ENCODE measurements around the gene B9D1.

The B9D1 gene

DNA sequence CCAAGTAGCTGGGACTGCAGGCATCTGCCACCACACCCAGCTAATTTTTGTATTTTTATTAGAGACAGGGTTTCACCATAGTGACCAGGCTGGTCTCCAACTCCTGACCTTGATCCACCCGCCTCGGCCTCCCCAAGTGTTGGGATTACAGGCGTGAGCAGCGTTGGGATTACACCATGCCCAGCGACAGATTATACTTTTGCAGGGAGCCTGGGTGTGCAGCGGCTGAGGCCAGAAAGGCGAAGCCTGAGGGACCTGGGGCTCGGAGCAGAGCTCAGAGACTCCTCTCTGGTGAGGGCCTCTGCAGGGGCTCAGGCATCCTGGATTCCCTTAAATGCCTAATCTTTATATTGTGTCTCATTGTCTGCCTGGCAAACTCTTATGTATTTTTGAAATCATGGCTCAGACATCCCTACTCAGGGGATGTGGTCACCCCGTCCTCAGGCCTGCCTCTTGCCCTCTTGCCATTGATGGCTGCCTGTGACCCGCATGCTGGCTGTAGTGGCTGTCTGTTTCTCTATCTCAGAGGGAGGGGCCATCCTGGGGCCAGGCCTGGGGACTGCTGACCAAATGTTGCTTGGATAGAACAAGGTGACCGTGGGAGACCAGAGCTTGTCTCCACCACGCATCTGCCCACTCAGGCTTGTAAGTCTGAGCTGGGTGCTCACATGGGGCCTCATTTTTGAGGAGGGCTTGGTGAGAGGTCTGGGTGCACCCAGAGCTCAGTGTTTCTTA, 42.6 kb downstream of the B9D1 start:
- DNase-seq (ENCODE audit: low read depth), result no peak

DNA sequence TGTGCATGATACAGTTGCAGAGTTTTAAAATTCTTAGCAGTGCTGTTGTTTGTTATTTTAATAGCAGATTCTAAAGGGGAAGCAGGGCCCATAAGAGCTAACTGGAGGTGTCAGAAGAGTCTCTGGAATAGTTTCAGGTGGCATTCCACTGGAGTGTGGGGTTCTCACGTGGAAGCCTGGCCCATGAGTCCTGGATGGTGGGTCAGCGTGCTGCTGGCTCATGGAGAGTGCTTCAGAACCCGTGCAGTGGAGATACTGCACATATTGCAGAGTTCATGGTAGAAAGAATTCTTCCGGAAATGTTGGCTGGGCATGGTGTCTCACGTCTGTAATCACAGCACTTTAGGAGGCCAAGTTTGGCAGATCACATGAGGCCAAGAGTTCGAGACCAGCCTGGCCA, 43.9 kb downstream of the B9D1 start:
- no peak for DNase-seq (ENCODE audit: low read depth)

DNA sequence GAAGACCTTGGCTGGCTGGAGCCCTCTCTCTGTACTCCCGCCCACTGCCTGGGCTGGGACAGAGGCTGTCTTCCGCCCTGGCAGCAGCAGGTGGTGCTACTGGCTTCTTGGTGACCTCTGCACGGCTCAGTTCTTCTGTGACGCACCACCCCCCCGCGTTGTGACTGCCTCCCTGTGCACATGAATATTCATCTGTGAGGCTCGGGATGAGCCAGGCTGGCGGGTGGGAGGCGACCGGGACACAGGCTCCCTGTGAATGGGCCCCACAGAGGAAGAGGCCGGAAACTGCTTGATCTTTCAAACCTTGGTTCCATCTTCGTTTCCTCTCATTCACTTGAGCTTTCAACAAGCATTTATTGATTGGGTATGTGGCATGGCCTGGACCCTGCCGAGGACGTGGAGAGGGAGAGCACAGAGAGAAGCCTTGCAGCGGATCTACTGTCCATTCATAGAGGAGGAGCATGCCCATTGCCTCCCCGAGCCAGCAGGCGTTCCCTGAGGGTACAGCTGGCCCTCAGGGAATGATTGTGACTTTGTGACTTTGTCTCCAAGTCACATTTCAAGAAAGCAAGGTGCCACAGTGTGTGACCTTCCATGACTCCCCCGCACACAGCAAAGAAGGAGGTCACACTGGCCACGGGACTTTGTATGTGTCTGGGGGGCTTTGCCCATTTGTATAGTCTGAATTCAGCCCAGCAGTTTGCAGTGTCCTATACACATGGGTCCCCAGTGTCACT, 45.0 kb downstream of the B9D1 start:
- DNase-seq (ENCODE audit: low read depth), result no peak

DNA sequence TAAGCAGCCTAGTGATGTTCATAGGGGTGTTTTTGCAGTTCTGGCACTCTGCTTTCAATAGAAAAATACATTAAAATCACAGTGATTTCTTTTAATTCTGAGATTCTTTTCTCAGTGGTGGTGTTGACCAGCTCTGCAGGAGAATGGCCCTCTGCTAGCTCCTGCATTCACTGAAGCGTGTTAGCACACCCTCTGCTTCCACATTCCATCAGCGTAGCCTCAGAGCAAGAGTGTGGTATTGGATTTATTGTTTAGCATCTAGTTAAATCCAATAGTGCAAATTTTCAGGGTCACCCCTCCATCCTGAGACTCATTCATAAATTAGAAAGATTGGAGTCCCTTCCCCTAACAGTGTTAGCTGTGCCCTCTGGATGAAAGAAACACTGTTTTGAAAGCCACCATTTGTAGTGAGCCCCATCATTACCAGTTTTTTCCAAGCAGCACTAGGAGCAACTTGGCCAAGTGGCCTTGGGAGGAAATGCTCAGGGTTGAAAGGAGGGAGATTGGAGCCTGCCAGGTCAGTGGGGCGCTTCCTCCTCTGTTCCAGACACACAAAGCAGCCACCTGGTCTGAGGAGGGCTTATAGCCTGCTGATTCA, 45.7 kb downstream of the B9D1 start:
- no peak for DNase-seq (ENCODE audit: low read depth)

DNA sequence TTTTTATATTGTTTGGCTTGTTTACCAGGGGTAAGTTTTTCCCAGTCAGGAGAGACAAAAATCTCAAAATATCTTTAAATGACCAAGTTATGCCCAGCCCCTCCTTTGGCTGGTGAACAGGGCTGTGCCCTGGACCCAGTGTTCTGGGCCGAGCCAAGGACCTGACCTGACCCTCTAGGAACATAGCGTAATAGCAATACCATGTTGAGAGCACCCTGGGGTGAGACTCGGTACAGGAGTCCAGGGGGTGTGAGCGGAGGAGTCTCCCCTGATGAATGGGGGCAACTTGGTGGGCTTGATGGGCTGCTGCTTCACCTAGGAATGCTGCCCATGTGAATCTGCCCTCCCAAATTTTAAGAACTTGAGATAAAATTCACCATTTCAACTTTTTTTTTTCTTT, 47.4 kb downstream of the B9D1 start:
- no peak for DNase-seq (ENCODE audit: low read depth)

DNA sequence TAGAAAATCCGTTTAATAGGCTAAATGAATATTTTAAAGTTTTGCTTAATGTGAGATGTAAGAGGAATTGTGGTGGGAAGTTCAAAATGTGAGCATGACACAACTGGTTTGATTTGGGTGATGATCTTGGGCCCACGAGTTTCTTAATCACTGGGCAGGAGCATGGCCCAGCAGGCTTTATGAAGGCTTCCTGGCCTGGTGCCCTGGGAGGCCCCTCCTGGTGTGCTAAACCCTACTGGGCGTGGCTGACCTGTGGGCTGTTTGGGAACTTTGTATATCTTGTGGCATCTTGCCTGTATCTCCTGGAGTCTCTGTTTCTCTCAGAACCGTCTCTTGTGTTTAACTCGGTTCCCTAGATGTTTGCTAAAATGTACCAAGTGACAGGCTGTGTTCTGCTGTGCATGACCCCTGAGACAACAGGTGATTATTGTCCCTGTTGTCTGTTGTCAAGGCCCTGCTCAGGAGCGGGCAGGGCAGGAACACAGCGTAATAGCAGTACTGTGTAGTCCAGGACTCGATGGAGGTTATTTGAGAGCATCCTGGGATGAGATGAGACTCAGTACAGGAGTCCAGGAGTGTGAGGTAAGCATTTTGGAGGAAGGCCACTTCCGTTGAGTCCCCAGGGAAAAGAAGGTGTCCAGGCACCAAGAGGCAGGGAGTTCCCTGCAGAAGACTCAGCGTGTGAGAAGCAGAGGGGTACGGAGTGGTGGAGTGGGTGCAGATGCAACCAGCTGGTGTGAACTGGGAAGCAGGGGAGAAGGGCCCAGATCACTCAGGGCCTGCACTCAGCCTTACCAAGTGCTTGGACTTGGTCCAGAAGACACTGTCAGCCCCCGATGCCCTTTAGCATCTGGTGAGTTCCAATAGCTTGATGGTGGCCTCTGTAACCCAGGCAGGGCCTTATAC, 48.5 kb downstream of the B9D1 start:
- DNase-seq (ENCODE audit: low read depth), result no peak

DNA sequence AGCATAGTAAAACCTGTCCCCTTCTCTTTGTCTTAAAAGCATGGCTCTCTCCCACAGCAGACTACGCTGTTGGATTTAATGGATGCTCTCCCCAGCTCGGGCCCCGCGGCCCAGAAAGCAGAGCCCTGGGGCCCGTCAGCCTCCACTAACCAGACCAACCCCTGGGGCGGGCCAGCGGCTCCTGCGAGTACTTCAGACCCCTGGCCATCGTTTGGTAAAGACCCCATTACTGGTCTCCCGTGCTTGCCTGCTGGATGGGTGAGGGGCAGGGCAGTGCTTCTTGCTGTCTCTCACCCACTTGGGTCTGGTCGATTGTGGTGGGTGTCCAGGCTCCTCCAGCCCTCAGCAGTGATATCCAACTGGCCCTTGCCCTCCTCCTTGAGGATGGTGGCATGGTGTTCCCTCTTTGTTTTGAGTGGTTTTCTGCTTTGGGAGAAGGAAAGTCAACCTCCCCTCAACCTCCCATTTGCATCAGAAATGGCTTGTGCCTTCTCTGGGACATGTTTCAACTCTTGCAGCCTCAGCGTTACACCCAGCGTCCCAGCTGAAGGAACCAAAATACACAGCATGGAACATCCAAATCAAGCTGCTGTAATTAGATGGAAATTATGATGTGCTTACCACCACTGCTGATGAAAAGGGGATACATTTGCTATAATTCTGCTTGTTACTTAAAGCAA, 49.3 kb downstream of the B9D1 start:
- DNase-seq (ENCODE audit: low read depth), result no peak

DNA sequence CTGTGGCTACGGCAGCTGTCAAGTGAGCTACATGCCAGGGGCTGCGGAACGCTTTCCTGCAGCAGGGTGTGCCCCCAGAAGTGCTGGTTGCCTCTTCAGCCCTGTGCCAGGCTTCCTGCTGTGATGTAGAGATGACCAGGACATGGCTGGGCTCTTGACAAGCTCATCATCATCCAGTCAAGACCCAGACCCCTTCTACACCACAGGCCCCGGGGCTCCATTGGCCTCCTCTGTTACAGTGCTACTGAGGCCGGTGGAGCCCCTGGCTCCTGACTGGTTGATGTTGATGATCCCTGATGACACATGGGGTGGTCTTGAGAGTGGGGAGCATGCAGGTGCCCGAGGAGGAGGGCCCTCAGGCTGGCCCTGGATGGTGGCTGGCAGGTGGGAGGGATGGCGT, 50.1 kb downstream of the B9D1 start:
- no peak for DNase-seq (ENCODE audit: low read depth)

DNA sequence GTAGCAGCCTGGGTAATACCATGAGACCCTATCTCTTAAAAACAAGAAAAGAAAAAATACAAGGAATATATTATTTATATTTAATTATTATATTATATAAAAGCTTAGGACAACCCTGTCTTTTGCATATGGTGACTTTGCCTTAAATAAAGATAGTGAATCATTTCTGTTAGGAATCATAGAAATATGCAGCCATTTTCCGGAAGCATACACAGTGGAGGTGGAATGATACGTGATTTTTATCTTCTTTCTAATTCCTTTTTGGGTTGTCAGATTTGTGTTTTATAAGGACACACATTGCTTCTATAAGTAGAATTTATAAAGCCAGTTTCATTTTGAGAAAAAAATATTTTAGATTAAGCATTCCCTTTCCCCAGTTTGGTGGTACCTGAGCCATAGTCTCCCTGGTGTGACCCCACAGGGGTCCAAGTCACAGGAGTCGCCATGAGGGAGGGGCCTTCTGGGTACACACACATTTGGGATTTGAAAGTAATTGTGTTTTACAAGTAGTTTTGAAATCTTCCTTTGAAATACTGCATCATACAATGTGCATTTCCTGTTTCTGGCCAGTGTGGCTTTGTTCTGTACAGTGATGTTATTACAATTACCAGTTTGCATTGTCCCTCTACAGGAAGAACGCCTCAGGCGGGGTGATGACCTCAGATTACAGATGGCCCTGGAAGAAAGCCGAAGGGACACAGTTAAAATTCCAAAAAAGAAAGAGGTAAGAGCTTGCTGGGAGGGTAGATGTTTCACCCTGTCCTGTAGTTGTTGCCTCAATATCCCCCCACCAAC, 50.9 kb downstream of the B9D1 start:
- DNase-seq (ENCODE audit: low read depth), result no peak

DNA sequence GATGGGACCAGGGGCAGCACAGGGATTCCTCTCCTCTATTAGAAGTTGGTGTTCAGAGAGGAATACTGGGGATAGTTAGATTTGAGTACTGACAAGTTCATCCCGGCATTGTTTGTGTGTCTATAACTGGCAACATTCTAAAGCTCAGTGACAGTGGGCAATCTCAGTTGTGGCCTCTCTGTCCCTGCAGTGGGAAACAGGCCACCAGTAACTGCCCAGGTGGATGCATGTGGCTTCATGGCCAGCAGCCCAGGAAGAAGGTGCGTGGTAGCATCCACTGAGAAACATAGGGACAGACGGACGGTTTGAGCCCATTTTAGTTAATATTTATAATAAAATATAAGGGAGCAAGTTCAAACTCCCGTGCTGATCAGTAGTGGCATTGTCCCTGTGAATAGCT, 51.5 kb downstream of the B9D1 start:
- DNase-seq (ENCODE audit: low read depth), result no peak

DNA sequence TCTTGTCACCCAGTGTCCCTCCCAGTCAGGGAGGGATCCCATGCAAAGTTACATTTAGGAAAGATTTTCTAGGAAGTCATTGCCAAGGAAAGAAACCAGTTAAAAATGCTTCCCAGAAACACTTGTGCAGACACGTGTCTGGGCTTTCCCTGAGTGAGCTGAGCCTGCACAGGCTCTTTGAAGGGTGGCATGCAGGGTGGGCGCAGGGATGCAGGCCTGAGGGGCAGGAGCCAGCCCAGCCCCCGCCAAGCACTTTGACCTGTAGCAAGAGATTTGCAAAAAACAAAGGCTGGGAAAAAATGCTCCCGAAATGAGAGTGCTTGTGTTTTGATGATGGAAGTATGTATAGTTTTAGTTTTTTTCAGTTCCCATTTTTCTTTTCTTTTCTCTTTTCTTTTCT, 52.4 kb downstream of the B9D1 start:
- DNase-seq (ENCODE audit: low read depth), result no peak

DNA sequence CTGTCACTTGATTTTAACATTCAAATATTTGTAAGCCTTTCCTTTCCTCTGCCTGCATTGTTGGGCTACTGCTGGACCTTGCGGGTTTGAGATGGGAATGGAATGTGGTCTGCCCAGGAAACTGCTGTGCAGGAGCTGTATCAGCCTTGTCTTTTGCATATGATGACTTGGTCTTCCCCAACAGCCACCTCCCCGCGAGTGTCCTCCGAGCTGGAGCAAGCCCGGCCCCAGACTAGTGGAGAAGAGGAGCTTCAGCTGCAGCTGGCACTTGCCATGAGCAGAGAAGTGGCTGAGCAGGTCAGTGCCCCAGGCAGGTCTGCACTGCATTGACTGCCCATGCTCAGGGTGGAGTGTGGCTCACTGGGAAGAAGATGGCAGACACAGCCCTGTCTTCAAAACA, 52.8 kb downstream of the B9D1 start:
- no peak for DNase-seq (ENCODE audit: low read depth)

DNA sequence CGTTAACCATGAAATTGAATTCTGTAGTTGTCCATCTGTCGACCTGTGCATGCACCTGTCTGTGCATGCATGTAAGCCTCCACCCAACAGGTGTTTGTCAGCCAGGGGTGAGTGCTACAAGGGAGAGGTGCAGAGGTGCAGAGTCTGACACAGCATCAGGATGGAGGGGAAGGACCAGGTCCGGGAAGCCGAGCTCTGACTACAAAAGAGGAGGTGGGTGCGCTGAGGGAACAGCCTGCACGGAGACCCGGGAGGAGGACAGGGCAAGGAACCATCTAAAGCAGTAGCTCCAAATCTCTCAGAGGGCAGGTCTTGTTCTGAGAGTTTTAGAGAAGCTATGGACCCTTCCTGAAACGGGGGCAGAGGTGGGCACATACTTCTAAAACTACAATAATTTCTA, 54.1 kb downstream of the B9D1 start:
- DNase-seq (ENCODE audit: low read depth), result no peak

DNA sequence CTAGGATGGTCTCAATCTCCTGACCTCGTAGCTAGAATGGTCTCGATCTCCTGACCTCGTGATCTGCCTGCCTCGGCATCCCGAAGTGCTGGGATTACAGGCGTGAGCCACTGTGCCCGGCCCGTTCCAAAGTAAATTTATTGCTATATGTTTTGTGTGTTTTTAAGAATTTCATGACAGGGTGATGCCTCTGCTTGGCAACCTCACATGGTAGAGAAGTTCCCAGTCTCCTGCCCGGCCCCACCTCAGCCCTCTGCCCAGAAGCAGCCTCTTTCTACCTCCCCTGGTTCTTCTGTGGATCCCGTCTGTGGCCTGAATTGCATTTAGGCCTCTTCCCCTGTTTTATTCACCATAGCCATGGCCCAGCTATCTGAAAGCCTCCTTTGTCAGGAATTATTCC, 55.0 kb downstream of the B9D1 start:
- DNase-seq (ENCODE audit: low read depth), result no peak

DNA sequence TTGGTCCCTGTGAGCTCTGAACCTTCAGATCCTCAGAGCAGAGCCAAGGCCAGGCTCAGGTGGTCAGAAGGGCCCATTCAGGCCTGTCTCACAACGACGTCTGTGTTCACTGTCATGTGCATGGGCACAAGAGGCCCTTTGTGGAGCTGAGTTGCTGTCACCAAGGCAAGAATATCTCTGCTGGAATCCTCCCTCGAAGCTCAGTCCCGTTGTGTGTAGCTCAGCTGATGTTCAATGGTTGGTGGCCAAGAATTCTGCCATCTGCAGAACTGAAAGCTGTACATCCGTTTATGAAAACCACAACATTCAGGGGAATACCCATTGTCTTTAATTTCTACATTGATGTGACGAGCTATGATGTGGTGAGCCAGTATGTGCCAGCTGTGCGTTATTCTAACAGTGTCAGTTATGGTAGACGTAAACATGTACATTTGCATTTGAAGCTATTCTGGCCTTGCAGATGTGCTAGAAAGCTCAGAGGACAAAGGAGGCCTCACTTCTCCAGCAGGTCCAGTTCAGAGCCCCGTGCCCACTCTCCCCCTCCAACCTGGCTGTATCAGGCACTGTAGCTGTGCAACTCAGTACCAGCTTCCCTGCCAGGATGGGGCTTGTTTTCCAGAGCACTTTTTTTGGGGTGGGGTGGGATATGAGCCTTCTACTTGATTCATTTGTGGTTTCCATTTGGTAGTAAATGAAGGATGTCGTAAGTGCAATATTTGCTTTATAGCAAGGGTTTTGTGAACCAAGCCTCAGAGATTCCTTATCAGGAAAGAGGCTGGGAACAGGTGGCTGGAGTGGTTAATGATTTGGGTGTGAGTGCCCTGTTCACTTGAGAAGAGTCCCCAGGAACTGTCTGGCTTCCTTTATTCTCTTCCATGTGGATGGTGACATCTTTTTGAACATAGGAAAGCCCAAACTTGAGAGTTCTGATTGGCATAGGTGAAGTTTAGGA, 56.1 kb downstream of the B9D1 start:
- no peak for DNase-seq (ENCODE audit: low read depth)

DNA sequence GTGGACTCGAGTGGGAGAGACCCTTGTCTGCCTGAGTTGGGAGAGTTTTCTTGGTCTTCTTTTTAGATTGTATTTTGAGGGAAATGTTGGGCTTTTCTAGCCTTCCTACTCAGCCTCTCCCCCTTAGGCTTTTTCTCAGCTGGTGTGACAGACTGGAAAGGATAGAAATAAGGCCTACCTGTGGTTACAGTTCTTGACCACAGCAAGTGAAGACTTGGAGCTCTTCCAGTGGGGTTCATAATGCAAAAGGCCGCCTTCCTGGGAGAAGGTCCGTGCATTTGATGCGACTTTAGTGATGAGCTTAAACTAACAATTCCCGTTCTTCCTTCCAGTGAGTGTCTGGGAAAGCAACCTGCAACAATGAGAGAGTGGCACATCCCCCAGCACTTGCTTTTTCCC, 56.8 kb downstream of the B9D1 start:
- DNase-seq (ENCODE audit: low read depth), result no peak

DNA sequence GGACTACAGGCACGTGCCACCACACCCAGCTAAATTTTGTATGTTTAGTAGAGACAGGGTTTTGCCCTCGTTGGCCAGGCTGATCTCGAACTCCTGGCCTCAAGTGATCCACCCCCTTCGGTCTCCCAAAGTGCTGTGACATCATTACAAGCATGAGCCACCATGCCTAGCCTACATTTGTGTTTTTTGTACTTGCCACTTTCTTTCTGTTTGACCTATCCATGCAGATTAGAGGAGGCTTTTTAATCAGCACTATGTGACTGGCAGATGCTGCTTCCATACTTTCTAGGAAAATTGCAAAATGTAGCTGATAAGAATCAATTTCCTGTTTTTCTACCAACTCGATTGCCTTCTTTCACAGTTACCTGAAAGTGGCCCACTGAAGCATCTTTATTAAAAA, 57.3 kb downstream of the B9D1 start:
- no peak for DNase-seq (ENCODE audit: low read depth)

DNA sequence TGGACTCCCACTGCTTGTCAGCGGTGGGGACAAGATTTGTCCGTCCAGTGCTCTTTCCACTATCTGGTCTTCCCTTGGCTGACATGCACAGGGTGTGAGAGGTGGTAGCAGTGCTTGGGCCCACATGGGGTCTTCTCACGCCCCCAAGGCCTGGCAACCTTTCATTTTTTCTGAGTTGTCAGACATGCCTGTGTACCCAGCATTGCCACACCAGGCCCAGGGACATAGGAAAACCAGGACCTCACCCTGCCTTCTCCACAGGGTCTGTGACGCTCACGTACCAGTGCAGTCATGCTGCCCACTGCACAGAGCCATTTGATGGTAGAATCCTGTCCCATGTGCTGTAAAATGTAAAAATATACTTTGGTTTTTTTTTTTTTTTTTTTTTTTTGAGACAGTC, 57.8 kb downstream of the B9D1 start:
- no peak for DNase-seq (ENCODE audit: low read depth)

DNA sequence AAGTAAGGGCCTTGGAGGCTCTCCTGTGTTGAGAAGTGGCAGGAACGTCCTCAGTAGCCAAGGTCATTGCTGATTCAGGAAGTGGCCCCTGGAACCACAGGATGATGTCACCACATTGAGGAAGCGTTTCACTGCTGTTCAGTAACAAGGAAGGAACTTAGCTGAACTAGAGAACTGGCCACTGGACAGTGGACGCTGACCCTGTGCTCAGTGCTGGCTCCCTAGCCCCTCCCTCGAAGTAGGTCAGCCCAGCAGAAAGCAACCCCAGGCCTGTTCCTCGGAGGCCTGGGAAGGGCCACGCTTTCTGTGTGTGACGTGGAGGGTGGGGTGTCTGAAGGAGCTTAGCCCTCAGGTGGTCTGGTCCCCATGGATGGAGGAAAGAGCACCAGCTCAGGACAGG, 58.3 kb downstream of the B9D1 start:
- DNase-seq (ENCODE audit: low read depth), result no peak

DNA sequence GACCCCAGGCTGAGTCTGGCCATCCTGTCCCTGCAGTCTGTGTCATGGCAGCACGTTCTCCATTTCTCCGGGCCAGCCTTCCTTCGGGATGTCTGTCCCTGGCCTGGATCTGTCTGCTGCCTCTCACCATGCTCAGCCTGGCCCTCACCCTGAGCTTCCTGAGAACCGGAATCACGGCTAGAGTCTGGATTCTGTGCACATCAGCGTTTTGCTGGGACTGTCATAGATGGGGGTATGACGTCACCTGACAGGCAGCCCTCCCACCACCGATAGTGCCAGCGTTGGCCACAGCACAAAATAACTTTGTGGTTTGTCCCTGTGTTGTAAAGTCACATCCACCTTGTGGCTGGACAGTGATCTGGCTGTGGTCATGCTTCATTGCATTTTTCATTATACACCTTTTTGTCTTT, 59.2 kb downstream of the B9D1 start:
- DNase-seq (ENCODE audit: low read depth), result no peak

Data from activated gamma-delta T cell treated with anti-CD3 and anti-CD28 coated beads, Interleukin-2, amount 50 U/mL, for 16 hours (primary cell).